Measurements from ENCODE around the gene SPINK14.

Gene SPINK14

GRCh38 chr5:148177207-148177606 is 8.9 kb downstream of the SPINK14 start:
- no peaks in the 10 kb centered on the region for H3K4me1 Mint-ChIP-seq
- no peak overlapping the region for H3K4me3 Mint-ChIP-seq
- no peak overlapping the region for H3K27ac Mint-ChIP-seq
- no peaks in the 10 kb centered on the region for H3K36me3 Mint-ChIP-seq (ENCODE audit: low read depth)
- no peaks in the 10 kb centered on the region for H3K9me3 Mint-ChIP-seq
- H3K27me3 Mint-ChIP-seq (ENCODE audit: low read depth), result no peaks in the 10 kb centered on the region
- no peak for TF ChIP-seq CTCF (IDR thresholded peaks at IDR 0.05; ENCODE audit: unreplicated experiment in 3 of 3)

GRCh38 chr5:148179234-148179824 is 11.0 kb downstream of the SPINK14 start:
- Mint-ChIP-seq H3K36me3 (ENCODE audit: low read depth) (no peaks in the 10 kb centered on the region), H3K27me3 (ENCODE audit: low read depth) (no peaks in the 10 kb centered on the region), H3K9me3 (no peaks in the 10 kb centered on the region), H3K4me3 (no peak overlapping the region), H3K27ac (no peak overlapping the region), H3K4me1 (no peaks in the 10 kb centered on the region)
- peak; percentile 70 to 78 (median 72) for TF ChIP-seq CTCF (IDR thresholded peaks at IDR 0.05; ENCODE audit: unreplicated experiment in 3 of 3)

- no peak for TF ChIP-seq CTCF (IDR thresholded peaks at IDR 0.05; ENCODE audit: unreplicated experiment in 3 of 3)
- no peaks in the 10 kb centered on the region for H3K9me3 Mint-ChIP-seq
- H3K36me3 Mint-ChIP-seq (ENCODE audit: low read depth), result no peaks in the 10 kb centered on the region
- no peak overlapping the region for H3K4me3 Mint-ChIP-seq
- no peaks in the 10 kb centered on the region for H3K27me3 Mint-ChIP-seq (ENCODE audit: low read depth)
- no peaks in the 10 kb centered on the region for H3K4me1 Mint-ChIP-seq
- H3K27ac Mint-ChIP-seq, result no peak overlapping the region
Observed at GRCh38 chr5:148186248-148187003, 18.1 kb downstream of the SPINK14 start.

GRCh38 chr5:148191010-148191409 is 22.7 kb downstream of the SPINK14 start:
- no peak overlapping the region for H3K4me3 Mint-ChIP-seq
- H3K27ac Mint-ChIP-seq, result no peak overlapping the region
- H3K27me3 Mint-ChIP-seq (ENCODE audit: low read depth), result no peaks in the 10 kb centered on the region
- TF ChIP-seq CTCF (IDR thresholded peaks at IDR 0.05; ENCODE audit: unreplicated experiment in 3 of 3), result no peak
- H3K4me1 Mint-ChIP-seq, result no peaks in the 10 kb centered on the region
- H3K36me3 Mint-ChIP-seq (ENCODE audit: low read depth), result no peaks in the 10 kb centered on the region
- no peaks in the 10 kb centered on the region for H3K9me3 Mint-ChIP-seq

- no peaks in the 10 kb centered on the region for H3K9me3 Mint-ChIP-seq
- no peak for TF ChIP-seq CTCF (IDR thresholded peaks at IDR 0.05; ENCODE audit: unreplicated experiment in 3 of 3)
- no peaks in the 10 kb centered on the region for H3K36me3 Mint-ChIP-seq (ENCODE audit: low read depth)
- H3K4me3 Mint-ChIP-seq, result no peak overlapping the region
- no peaks in the 10 kb centered on the region for H3K4me1 Mint-ChIP-seq
- H3K27ac Mint-ChIP-seq, result no peak overlapping the region
- no peaks in the 10 kb centered on the region for H3K27me3 Mint-ChIP-seq (ENCODE audit: low read depth)
Observed at GRCh38 chr5:148193202-148193601, 24.9 kb downstream of the SPINK14 start.

GRCh38 chr5:148201151-148201550 is 32.8 kb downstream of the SPINK14 start:
- TF ChIP-seq CTCF (IDR thresholded peaks at IDR 0.05; ENCODE audit: unreplicated experiment in 3 of 3), result no peak
- no peaks in the 10 kb centered on the region for H3K36me3 Mint-ChIP-seq (ENCODE audit: low read depth)
- H3K4me1 Mint-ChIP-seq, result no peaks in the 10 kb centered on the region
- H3K9me3 Mint-ChIP-seq, result no peaks in the 10 kb centered on the region
- no peaks in the 10 kb centered on the region for H3K27me3 Mint-ChIP-seq (ENCODE audit: low read depth)
- no peak overlapping the region for H3K27ac Mint-ChIP-seq
- H3K4me3 Mint-ChIP-seq, result no peak overlapping the region
